ENCODE measurements around the gene EVA1C.
"Not testable (repeated sequence)": the region's sequence is repeated elsewhere in the genome, so short reads cannot be mapped to it uniquely, and the experiment has no call there.

EVA1C gene

DNA sequence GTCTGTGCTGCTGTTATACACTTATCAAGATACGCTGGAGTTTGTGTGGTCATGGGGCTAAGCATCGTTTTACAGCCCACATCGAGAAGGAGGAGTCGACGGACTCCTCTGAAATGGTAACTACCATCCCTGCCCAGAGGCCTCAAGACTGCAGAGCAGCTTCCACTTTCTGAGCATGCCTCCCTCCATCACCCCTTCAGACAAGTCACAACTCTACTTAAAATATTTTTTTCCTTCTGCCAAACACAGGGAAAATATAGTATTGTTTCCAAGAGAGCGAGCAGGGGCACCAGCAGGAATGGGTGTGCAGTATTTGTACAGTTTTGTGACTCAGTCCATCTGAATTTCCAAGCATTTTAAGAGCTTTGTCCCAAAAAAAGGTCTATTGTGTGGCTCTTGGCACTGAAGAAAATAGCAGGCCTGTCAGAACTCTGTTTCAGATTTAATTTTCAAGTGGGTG is 14.1 kb downstream of the EVA1C start:
- DNase-seq = no peak

DNA sequence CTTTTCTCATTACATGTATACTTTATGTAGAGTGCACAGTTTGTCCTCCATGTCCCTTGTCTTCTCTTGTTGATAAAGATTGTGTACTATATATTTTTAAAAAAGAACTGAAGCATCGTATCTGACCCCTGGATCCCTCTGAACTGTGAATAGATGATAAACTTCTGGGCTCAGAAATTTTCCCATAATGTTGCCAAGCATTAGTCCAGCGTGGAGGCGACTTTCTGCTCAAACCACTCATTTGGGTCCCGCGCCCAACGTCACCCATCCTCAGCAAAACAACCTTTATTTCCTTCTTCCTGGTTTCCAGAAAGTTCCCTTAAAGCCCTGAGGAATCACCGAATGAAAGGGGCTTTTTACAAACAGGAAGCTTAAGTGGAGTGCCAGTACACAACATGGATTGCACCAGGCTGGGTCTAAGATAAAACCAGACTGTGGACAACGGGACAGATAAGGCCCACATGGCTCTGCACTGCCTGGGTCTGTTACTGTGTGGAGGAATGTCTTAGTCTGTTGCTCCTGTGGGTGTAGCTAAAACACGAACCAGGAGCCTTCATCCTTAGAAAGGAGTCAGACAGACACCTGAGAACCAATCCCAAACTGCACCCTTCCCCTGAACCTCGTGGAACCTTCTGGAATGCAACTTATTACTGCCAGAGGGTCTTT is 15.6 kb downstream of the EVA1C start:
- DNase-seq = no peak

DNA sequence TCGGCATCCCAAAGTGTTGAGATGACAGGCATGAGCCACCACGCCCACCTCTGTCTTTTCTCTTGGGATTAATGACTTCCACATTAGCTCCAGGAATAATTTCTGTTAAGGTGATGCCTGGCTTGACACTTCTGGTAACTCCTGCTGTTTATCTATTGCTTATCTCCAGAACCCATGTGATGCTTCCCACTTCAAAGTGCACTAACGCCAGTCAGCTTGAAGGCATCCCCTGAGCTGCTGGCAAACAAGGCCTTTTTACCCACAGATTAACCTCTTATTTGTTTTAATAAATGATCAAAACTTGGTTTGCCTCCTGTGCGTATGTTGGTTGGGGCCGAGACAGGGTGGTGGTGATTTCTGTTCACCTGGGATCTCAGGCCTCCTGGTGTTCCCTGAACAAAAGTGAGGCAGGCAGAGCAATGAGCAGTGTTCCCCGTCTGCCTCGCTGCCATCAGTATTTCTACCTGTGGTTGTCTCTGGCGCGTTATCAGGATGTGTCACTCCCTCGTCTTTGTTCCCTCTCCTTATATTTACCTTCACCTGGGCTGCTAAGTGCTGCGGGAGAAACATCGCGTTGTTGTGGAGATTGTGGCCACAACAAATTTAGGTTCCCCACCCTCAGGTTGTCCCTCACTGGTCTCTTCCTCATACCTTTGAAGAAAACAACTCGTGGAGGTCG is 20.6 kb downstream of the EVA1C start:
- not testable (repeated sequence) for DNase-seq

DNA sequence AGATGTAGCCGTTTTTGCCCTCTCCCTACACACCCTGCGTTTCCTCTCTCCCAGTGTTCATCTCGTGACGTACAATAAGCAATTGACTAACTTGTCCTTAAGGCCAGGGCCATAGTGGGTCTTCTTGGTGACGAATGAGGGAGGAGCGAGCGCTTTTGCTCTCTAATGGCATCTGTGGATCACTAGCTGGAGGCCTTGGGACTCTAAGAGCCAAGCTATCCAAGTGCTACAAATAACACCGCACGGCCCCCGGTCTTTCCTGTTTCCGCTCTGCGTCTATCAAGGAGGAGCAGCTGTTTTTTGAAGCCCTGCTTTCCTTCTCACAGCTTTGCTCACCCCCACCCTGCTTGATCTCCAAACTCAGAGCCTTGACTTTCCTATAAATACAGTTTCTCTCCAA is 25.2 kb downstream of the EVA1C start:
- DNase-seq = no peak

DNA sequence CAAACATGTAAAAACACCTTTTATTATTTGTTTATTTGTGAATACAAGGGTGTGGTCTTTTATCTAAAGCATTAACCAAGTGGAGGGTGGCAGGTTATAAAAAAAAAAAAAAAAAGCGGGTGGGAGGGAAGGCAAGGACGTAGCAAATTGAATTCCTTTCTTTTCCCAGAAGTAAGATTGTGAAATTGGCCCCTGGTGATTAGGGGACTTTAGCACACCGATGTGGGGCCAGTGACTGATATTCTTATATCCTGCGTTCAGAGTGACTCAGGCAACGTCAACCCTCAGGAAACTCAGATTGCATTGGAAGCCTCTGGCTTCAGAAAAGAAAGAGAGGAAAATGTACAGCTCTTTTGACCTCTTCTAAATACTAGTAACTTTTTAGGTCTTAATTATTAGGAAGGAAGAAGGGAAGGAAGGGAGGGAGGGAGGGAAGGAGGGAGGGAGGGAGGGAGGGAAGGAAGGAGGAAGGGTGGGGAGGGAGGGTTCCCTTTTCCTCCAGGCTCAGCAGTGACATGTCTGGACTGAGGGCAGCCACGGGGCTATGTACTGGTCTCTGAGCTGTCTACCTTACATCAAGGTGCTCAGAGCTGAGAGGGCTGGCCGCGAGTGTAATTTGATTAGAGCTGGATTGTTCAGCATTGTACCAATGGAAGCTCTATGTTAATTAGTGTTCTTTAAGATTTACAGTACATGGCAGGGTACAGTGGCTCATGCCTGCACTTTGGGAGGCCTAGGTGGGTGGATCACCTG is 30.2 kb downstream of the EVA1C start:
- no peak for DNase-seq

DNA sequence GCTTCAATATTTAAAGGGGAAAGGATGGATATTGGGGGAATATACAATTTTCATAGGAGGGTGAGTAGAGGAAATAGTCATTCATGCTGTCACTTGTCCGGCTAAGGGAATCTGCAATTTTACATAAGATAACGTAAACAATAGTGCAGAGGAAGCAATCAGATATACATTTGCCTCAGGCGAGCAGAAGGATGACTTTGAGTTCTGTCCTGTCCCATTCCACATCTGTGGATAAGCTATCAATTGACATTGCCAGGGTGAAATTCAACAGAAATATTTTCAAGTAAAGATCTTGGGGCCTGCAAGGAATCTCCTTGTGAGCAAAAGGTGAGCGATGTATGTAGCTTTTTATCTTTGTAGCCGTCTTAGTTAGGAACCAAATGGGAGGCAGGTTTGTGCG is 32.6 kb downstream of the EVA1C start:
- DNase-seq = no peak

DNA sequence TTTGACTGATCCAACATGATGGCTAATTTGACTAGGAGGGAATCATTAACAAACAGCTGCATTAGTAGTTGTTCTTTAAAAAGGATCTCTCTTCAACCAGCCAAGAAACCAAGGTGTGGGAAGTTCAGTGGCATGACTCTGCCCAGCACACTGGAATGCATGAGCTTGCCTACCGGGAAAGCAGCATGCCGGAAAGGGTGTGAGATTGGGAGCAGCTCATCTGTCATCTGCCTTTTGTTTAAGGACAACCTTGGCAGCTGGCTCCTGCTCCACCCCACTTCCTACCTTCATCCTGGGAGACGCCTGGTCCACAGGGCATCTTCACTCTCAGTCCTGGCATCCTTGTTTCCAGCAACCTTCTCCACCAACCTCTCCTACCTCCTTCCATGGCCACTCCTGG is 33.9 kb downstream of the EVA1C start:
- not testable (repeated sequence) for DNase-seq

DNA sequence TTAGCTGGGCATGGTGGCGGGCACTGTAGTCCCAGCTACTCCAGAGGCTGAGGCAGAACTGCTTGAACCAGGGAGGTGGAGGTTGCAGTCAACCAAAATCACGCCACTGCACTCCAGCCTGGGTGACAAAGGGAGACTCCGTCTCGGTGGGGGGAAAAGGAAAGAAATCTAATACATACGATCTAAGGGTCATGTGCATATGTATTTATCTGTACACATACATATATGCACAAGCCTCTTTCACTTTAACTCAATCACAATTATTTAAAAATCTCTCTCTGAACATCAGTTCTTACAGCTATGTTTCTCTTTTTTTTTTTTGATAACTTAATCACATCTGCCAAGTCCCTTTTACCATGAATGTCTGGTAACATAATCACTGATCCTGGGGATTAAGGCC is 34.7 kb downstream of the EVA1C start:
- DNase-seq = no peak

DNA sequence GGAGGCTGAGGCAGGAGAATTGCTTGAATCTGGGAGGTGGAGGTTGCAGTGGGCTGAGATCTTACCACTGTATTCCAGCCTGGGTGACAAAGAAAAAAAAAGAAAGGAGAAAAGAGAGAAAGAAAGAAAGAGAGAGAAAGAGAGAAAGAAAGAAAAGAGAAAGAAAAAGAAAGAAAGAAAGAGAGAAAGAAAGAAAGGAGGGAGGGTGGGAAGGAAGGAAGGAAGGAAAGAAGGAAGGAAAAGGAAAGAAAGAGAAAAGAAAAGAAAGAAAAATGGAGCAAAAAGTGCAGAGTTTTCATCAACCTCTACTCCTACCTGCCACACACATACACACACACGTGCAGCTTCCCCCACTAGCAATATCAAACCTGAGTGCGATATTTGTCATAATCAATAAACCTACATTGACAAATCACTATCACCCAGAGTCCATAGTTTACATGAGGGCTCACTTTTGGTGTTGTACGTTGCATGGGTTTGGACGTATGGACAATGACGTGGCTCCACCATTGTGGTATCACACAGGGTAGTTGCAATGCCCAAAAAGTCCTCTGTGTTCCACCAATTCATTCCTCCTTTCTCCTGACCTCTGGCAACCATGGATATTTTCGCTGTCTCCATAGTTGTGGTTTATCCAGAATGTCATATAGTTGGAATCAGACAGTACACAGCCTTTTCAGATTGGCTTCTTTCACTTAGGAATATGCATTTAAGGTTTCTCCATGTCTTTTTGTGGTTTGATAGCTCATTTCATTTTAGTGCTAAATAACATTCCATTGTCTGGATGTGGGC is 36.5 kb downstream of the EVA1C start:
- no peak for DNase-seq

DNA sequence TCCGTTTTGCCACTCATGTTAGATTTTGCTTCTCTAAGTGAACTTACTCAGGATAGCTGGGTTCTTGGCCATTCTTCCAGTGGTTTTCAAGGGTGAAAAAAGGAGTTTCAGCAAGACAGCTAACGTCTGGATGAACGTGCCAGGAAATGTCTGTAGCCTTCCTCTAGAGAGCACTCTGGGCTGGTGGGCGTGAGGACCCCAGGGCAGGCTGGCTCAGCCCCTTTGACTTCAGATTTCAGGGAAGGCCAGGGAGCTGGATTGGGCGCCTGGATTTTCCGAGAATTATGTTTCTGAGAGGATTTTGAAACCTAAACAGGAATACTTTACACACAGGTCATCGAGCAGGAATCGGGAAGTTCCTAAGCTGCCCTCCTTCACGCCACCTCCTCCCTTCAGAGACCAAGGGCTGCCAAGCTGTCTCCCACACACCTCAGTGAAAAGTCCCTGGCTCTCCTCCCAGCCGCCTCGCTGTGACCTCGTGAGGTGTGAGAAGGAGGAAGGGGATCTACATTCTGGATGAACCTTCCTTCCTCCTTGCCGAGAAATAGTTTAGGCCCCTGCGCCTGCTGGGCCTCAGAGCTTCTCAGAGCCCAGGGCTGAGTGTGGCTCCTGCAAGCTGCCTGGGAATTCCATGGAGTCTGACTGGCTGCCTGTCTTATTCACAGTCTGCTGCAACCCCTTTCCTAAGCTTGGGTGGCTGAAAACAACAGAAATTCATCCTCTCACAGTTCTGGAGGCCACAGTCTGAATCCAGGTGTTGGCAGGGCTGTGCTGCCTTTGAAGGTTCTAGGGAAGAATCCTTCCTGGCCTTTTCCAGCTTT is 38.6 kb downstream of the EVA1C start:
- DNase-seq = not testable (repeated sequence)

DNA sequence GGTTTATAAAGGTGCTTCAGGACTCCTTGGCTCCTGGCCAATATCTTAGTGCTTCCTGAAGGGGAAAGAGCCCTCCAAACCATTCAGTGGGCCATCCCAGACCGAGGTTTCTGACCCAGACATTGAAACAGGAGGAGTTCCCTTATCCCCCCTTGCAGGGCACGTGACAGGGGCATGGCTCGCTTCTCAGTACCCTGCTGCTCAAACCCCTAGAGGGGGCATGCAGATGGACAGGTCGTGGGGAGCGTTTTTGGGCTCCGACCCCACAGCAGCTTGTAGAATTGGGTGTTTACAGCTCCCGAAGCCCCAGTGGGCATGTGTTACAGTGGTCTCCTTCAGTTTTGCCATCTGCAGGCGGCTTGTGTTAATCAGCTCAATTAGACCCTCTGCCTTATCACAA is 39.7 kb downstream of the EVA1C start:
- DNase-seq = not testable (repeated sequence)

DNA sequence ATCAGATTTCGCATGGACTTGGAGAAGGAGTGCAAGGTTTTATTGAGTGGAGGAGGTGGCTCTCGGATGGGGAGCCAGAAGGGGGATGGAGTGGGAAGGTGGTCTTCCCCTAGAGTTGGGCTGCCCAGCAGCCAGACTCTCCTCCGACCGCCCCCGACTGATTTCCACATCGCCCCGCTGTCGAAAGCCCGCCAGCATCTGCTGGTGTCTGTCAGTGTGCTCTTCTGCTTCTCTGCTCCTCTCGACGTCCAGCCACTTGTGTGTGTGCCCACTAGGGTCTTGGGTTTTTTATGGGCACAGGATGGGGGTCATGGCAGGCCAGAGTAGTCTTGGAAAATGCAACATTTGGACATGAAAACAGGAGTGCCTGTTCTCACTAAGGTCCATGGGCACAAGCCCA is 40.1 kb downstream of the EVA1C start:
- no peak for DNase-seq

DNA sequence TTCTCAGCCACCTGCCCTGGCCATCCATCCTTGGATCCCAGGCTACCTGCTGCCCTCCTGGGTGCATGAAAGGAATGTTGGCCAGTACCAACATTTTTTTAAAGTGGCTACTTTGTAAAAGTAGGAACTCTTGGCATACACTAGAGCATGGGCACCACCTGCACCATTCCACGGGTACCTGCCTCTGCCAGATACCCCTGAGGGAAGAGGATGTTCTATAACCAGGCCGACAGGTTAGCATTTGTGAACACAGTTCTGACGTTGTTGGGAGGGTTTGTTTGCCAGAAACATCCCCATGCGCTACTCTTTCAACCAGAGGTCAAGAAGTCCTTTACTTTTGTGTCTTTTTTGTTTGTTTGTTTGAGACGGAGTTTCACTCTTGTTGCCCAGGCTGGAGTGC is 43.0 kb downstream of the EVA1C start:
- DNase-seq = no peak

DNA sequence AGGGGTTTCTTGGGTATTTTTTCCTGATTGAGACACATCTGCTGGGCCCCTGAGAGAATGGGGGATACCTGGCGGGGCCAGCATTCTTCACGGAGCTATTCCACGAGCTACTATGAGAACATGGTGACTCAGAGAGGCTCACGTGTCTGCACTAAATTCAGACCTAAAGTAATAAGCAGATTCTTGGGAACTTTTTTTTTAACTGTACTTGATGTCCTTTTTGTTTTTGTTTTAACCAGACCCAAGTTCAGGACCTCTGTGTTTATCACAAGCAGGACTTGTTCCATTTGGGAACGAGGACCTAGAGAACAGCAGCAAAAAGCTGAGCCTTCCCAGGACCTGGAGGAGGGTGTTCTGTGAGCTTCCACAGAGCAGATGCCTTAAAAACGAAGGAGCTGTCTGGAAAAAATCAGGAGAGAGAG is 44.0 kb downstream of the EVA1C start:
- DNase-seq = no peak

DNA sequence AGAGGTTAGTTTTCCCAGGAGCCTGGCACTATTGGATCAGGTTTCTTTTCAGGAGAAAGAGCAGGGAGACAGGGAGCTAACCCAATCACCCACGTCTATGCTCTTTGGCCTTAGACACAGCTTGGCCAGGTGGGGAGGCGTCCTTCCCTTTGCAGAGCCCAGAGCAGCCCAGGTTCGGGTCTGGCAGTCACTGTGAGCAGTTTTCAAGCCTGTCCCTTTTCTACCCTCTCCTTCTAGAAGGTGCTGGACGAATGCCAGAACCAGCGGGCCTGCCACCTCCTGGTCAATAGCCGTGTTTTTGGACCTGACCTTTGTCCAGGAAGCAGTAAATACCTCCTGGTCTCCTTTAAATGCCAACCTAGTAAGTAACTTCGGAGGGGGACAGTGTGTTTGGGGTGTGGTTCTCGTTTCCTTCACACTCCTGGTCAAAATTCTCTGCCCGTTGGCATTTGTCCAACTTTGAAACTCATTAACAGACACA is 44.9 kb downstream of the EVA1C start:
- DNase-seq = no peak

DNA sequence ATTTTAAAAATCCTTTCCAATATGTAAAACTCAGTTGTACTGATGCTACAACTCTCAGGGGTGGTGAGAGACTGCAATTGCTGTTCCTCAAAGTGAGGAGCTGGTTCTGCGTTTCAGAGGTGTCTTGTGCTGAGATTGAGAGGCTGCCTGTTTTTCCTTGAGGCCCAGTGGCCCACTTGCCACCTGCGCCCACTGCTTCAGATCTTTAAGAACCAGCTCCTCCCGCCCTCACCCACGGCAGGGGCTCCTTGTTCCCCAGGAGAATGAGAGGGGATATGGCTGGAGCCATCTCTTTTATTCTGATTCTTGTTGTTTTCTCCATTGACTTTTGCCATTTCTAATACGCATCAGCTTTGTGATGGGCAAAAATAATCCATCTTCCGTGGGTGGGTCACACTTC is 45.5 kb downstream of the EVA1C start:
- DNase-seq = no peak

DNA sequence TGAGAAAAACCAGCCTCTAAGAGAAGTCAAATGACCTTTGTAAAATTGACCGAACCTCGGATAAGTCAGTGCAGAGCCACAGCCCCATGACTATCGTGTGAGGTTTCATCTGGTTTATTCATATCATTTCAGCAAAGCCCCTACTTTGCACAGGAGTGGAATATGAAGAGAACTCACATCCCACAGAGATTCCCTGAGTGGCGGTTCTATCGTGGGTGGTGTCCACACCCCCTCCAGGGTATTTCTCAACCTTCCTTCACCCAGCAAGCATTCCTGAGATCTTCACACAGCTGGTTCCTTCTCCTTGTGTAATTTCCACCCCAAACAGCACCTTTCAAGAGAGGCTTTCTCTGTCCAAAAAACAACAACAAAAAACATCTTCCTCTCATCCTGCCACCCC is 47.5 kb downstream of the EVA1C start:
- no peak for DNase-seq

DNA sequence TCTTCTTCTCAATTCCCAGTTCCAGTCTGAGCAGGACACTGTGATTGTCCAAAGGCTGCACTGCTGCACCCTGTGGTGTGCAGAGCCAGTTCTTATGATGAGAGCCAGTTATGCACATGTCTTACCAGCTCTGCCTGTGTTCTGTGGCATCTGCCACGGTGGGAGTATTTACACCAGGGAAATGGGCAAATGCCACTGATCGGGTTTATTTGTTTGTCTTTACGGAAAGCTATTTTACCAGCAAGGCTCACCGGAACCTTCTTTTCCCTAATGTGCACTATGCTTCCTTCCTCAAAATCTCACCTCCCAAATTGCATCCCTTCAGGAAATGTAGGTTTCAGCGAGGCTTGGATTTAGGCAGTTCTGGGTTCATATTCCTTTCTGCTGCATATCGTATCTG is 49.0 kb downstream of the EVA1C start:
- DNase-seq = no peak

DNA sequence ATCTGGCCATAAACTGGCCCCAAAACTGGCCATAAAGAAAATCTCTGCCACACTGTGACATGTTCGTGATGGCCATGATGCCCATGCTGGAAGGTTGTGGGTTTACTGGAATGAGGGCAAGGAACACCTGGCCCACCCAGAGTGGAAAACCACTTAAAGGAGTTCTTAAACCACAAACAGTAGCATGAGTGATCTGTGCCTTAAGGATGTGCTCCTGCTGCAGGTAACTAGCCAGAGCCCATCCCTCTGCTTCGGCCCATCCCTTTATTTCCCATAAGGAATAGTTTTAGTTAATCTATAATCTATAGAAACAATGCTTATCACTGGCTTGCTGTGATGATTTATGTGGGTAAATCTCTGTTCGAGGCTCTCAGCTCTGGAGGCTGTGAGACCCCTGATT is 50.1 kb downstream of the EVA1C start:
- not testable (repeated sequence) for DNase-seq

DNA sequence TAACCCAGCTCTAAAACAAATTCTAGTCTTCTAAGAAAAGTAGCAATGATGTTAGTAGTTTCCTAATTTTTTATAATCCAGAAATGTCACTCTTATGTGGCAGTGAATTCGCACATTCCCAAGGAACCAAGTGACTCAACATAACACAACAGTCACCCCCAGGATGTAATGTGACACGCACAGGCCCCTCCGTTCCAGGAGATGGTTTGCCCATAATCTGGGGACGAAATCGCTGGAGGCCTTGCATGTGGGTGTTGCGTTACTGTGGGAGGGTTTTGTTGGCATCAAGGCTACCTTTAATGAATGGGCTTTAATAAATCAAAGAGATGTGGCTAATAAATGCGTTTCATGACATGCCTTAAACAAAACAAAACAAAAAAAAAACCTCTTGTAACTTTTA is 50.9 kb downstream of the EVA1C start:
- DNase-seq = no peak

DNA sequence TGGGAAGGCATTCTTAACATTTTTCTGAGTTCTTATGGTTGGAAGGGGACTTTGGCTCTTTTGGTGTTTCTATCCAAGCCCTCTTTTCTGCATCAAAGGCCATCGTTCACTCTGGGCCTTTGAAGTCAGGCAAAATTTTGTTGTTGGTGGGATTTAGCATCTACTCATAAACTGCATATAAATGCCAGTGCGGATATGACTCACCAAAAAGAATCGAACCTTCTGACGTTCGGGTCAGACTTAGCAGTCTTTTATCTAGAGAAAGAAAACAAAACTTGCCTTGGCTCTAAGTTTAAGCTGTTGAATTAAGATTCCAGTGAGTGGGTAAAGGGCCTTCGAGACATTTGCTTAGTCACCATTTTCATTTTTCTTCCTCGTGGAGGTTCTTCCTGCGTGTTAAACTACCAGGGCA is 51.4 kb downstream of the EVA1C start:
- no peak for DNase-seq

DNA sequence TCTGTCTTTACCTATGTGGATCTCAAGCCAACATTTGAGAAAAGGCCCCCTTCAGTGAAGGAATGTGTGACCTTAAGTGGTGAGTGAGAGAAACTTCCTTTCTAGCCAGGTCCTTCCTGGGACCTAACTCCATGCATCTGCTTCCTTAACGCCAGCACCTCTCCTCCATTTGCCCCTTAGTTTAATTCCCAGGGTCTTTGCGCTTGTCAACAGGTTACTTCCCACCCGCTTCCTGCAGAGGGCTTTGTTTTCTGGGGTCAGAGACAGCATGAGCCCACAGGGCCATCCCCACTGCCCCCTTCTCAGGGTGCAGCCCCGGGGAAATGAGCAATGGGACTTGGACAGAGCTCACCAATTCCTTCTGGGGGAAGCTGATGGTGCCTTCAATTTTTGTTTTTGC is 54.8 kb downstream of the EVA1C start:
- no peak for DNase-seq

All from NCI-H2107 (cell line).